A549 (cell line): ENCODE data around the gene SHROOM1.

Source experiments
- HOXA7 ChIP-seq: fragments of 250-450 bp; sonication (Bioruptor Pico); IDR thresholded peaks from 2 replicates; pipeline ENCODE4 v1.5.0; 2020; ENCODE audit warnings: mild to moderate bottlenecking, moderate library complexity
- MAFK ChIP-seq: fragments of 450-650 bp; IDR thresholded peaks from 2 replicates; pipeline ENCODE4 v1.6.1; 2014; ENCODE audit not compliant: partially characterized antibody
- POLR2AphosphoS2 ChIP-seq: conservative IDR thresholded peaks from 2 replicates; pipeline ENCODE4 v1.6.1; 2012; ENCODE audit warnings: low read length, improper control_type of control experiment, inconsistent platforms
- RAD21 ChIP-seq, 2 experiments: fragments of >200 bp in 1 of 2; sonication (Bioruptor Twin) in 1 of 2; formaldehyde crosslinking in 1 of 2; IDR thresholded peaks in 1 of 2; conservative IDR thresholded peaks in 1 of 2; 2 replicates in 1 of 2; 3 replicates in 1 of 2; pipeline ENCODE4 v1.6.1; 2012 to 2018; ENCODE audit warnings: inconsistent platforms in 1 of 2

DNA sequence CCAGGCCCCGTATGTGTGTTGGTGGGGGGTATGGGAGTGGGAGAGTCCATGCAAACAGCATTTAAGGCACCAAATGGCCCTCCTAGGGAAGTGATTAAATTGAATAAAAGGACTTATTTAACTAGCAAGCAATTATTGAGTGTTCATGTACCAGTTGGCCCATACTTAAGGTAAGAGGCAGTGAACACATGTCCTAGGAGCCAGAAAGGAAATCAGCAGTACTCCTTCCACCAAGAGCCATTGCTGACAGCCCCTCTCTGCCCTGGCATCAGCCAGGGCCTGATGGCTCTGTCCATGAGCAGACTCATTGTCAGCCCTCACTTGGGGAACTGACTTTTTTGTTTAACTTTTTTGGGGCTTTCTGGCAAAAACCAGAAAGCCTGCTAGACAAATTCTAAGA, 10.4 kb upstream of the SHROOM1 start:
- no peak for TF ChIP-seq POLR2AphosphoS2
- TF ChIP-seq MAFK: no peak
- TF ChIP-seq HOXA7 (CRISPR knock-in tag): no peak
- TF ChIP-seq RAD21 (conservative IDR thresholded peaks at IDR 0.05 in 1 of 2, IDR thresholded peaks at IDR 0.05 in 1 of 2): no peak
